CD4-positive, alpha-beta T cell treated with Interleukin-12 subunit alpha and Interleukin-12 subunit beta, for 1 hour (primary cell): ENCODE results near the gene CHN2.

ENCODE experiments used
- DNase-seq: peaks from one replicate; pipeline ENCODE4 v3.0.0-alpha.2; 2020

Gene CHN2

DNA sequence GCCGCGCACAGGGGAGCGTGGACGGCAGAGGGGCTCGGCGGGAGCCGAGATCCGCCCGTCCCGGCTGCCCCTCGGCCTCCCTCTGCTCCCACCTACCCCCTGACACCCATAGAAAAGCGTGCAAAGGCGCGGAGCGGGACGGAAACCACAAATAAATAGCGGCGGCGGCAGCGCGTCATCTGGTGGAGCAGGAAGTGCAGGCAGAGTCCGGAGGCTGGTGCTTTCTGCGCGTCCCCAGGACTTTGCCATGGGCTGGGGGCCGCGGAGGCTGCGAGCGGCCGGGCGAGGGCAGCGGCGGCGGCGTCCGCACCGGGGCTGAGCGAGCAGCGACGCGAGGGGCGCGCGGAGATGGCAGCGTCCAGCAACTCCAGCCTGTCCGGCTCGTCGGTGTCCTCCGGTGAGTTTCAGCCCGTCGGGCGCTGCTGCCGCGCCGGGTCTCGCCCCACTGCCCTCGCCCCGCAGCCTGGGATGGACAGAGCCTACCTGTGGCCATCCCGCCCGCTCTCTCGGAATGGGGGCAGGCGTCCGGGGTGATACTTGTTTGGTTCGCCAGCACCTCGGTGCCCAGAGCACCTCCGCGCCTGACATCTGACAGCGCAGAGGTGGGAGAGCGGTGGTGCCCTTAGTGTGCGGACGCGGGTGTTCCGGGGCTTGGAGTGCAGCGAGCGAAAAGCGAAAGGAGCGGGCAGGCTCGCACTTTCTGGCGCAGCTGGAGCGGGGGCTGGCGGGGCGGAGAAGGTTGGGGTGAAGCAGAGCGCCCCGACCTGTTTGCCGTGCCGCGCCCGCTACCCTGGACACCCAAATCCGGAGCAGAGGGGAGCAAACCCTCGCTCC is at the start of gene CHN2:
Gene CHN2 (plus strand): TSS at position 182 of the 834 bp plus-strand sequence.
- DNase-seq: peak; percentile 63

DNA sequence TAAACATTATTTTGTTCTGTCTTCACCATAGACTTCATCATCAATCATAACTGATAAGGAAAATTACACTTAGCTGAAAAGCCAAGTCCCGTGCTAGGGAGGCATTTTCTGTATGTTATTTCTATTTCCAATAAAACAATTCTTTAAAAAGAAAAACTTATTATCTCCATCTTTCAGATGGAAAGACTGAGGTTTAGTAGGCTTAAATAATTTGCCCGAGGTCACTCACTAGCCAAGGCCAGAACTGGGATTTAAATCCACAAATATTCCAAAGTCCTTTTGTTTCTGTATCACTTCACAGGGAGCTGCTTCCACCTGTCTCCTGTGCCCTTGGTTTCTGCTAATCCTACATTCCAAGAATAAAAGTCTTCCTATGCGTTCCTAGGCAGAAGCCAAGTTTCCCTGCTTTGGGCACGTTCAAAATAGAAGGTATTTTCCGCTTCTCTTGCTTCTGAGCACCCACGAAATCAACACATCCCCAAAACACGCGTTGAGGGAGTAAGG is 49.0 kb upstream of the CHN2 start:
- DNase-seq: no peak

DNA sequence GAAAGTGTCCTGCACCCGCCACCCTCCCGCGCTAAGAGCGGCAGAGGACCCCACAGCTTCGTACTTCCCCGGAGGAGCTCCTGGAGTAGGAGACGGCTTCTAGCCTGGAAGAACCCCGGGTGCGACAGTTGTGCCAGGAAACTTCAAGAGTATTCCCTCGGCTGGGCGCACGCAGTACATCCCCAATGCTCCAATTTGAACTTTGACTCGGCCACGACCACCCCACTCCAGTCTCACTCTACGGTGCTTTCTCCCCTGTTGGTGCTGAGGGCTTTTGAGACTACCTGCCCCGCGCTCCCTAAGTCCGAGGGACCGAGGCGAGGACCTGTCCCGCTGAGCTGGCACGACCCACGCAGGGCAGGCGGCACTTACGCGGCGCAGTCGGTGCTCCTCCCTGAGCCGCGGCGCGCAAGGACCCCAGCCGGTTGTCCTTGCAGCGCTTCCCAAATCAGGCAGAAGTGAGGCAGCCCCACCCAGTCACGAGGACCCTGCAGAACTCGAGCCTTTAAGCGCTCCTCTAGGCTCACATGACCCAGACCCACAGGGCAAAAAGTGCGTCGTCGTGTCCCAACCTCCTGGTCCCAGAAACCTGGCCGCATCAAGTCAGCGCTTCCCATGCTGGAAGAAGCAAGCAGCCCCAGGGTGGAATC is 48.4 kb upstream of the CHN2 start, which contains the start of gene CPVL:
Gene CPVL (minus strand): TSS at position 481 of the 650 bp plus-strand sequence. CDS start 25,476 bp downstream, outside the sequence.
- DNase-seq: no peak

DNA sequence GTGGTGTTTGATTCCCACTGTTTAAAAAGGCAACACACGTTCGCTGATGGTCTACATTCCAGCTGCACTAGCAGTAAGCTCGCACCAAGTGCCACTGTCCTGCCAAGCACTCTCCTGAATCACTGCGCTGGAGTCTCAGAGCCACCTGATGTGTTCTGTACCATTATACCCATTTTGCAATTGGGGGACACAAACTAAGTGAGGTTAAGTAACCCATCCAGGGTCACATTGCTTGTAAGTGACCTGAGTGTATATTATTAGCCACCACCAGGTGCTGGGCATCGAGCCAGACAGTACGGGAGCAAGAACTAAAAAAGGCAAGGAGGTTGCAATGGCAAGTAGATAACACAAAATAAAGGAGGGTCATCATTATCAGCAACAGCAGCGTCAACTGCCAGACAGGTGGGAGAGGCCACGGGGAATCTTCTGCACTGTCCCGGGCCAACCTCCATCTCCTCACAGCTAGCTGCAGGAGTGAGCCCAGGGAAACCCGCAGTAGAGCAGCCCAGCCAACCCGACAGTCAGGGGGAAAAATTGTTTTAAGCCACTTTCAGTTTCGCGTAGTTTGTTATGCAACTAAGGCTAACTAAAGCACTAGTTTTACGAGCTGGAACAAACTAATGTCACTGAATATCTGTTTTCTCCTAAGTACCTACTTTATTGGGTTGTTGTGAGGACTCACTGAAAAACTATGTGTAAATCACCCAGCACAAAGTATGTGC is 47.5 kb upstream of the CHN2 start:
- no peak for DNase-seq

DNA sequence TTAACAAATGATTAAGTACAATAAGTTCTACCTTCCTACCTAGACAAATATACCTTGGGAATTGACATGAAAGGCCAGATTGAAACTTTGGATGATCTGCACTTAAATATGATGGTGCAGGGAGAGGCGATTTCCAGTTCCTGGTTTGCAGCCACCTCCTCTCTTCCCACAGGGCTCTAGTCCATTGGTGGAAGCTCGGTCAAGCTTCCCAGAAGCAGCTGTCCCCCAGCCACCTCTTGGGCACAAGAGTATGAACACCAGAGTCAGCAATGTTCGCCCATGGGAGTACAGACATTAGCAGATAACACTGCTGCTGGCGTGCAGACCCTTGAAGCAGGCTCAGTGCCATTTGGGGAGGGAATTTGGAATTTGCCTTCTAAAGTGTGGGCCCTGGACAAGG is 46.8 kb upstream of the CHN2 start:
- DNase-seq: no peak

DNA sequence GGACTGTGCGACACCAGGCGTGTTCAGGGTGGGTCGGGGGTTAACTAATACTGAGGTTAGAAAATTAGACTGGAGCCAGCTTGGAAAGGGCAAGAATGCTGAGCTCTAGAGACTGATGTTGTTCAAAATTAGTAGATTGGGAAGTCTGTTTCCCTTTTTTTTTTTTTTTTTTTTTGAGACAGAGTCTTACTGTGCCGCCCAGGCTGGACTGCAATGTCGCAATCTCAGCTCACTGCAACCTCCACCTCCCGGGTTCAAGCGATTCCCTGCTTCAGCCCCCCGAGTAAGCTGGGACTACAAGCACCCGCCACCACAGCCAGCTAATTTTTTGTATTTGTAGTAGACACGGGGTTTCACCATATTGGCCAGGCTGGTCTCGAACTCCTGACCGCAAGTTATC is 45.5 kb upstream of the CHN2 start:
- no peak for DNase-seq

DNA sequence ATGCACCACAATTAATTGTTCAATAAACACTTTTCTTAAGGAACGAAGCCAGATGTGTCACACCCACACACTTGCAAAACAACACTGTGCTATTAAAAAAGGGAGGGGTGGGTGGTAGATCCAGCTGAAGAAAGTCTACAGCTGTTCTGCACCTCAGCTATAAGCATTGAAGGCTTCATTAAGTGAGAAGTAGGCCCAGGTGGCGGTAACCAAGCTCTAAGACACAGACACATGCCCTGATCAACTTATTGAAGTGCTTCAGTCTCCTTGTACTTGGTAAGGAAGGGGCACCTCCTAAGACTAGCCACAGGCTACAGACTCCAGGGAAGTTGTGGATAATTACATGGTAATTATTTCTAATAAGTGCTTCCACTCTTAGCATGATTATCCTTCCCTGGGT is 43.7 kb upstream of the CHN2 start:
- no peak for DNase-seq

DNA sequence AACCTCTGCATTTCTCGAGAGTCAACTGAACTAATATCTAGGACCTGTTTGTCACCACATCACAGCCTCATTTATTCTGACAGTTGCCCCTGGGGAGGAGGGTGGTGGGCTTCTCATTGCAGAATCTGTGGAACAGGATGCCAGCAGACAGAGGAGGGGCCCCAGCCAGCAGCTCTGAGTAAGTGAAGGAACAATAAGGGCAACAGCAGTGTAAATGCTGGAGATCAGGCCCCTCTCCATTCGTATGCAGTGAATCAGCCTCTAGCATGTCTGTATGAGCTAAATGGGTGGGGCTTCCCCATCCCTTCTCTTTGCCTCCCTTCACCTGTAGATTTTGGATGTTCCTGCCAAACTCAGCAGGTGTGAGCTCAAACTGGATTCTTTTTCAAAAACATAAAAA is 40.5 kb upstream of the CHN2 start:
- DNase-seq: no peak

DNA sequence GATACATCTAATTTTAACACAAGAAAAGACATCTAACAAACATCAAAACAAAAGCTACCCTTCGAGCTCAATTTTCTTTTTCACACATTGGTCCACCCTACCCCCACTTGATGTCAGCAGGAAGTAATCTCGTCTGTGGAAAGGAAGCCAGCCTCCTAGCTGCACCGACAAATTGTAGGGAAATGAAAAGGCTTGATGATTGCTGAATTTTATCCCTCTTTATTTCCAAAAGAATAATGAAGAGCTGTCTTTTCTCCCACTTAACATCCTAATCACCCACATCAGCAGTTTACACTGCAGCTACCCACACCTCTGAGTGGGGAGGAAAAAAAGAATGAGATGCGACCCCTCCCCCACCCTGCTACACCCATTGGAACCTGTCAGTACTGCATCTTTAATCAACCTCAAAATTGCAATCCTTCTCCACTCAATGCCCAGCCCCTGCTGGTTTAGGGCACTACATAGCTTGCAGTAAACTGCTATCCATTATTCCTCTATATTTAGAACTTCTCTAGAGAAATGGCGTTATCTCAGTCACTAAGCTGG is 37.6 kb upstream of the CHN2 start:
- DNase-seq: no peak

DNA sequence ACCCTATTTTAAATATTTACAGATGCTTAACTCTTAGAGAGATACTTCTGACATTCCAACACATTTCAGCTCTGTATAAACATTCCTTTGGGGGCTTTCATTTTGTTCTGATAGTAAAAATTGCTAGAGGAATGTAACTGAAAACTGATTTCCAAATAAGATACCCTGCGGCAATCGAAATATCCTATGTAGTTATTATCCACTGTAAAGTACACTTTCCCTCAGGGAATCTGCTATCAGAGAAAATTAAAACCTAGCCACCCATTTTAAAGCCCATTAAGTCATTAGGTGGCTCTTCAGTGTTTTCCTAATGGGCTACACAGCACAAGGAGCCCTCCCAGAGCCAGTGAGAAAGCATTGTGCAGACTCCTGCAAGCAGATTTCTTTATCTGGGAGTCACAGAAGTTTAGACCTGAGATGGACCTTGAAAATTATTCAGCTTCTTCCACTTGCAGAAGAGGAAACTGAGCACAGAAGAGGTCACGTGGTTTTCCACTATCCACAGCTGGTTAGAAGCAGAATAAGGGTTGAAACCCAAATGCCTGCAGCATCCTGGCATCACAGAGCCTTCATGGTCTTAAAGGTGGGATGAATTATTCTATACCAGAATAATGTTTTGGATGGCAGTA is 35.7 kb upstream of the CHN2 start:
- DNase-seq: no peak

DNA sequence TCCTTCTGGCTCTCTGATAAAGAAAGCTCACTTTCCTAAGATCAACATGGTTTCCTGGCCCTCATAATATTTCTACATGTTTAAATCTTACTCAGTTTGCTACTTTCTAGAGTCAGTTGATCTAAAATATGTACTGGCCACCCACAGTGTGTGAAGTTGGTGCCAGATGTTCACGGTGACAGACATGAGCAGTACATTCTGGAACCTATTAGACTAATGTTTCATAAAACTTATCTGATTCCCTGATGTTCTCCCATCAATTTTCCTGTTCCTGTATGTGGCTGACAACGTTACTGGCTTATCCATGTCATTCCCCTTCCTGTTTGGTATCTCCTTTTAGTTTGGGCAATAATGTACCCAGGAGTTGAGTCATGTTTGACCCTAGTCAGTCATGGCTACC is 34.5 kb upstream of the CHN2 start:
- DNase-seq: no peak

DNA sequence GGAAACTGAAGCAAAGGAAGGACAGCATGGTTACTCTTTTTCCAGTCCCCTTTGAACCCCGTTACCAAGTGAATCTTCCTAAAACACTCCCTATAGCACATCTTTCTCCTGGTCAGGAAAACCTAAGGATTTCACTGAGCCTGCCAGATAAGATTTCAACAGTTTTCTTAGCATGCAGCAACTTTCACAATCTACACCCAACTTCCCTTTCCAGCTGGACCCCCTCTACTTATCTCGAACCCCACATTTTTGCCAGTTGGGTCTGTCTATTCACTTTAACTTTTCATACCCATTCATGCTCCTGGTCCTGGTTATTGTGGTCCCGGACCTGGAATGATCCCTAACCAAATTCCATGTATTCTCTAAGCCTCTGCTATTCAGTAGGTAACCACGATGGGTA is 33.3 kb upstream of the CHN2 start:
- DNase-seq: no peak

DNA sequence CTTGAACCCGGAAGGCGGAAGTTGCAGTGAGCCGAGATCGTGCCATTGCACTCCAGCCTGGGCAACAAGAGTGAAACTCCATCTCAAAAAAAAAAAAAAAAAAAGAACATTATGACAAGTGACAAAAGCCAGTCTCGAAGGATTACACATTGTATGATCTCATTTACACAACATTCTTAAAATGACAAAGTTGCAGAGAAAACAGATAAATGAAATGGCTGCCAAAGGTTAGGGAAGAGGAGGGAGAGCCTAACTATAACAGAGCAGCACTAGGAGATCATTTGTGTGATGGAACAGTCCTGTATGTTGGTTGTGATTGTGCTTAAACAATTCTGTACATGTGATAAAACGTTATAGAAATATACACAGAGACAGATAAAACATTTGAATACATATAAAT is 32.0 kb upstream of the CHN2 start:
- no peak for DNase-seq

DNA sequence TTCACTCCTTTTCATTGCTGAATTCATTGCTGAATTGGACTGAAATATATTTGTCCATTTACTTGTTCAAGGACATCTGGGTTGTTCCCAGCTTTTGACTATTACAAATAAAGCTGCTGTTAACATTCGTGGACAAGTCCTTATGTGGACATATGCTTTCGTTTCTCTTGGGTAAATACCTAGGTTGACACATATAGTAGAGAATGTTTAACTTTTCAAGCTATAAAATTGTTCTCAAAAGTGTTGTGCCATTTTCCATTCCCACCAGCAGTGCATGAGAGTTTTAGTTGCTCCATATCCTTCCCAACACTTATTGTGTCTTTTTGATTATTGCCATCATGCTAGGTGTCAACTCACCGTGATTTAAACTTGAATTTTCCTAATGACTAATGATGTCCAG is 30.7 kb upstream of the CHN2 start:
- DNase-seq: no peak

DNA sequence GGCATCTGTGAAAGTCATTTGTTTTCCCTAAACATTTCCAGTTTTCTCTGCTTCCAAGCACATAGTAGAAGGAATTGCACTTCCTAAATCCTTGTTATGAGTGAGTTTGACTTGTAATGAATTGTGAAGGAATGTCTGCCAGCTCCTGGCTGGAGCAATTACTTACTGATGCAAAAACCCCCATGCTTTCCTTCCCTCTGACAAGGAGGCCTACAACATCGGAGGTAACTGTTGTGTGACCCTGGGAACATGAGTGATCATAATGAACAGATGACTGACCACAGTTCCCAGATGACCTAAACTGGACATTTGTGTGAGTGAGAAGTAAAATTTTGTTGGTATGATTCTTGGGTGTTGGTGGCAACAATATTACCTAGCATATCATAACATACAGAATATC is 26.9 kb upstream of the CHN2 start:
- no peak for DNase-seq

DNA sequence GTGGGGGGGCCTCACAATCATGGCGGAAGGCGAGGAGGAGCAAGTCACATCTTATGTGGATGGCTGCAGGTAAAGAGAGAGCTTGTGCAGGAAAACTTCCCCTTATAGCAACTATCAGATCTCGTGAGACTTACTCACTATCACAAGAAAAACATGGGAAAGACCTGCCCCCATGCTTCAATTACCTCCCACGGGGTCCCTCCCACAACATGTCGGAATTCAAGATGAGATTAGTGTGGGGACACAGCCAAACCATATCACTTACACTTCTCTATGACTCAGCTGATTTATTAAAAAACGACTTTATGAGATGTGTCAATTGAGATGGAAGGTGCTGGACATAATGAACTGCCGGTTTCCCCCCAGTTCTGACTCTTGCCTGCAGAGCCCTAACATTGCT is 23.8 kb upstream of the CHN2 start:
- no peak for DNase-seq

DNA sequence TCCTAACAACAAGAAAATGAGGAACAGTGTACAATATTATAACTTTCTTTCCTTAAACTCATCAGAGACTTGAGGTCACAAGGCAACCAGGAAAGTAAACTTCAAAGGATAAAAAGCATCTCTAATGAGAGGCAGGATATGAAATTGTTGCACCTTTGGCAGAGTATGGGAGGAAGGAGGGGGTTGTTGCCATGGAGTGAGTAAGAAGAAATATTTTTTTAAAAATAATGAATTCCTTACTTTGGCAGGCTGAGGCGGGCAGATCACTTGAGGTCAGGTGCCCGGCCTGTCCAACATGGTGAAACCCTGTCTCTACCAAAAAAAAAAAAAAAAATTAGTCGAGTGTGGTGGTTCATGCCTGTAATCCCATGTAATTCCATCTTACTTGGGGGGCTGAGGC is 21.1 kb upstream of the CHN2 start:
- no peak for DNase-seq

DNA sequence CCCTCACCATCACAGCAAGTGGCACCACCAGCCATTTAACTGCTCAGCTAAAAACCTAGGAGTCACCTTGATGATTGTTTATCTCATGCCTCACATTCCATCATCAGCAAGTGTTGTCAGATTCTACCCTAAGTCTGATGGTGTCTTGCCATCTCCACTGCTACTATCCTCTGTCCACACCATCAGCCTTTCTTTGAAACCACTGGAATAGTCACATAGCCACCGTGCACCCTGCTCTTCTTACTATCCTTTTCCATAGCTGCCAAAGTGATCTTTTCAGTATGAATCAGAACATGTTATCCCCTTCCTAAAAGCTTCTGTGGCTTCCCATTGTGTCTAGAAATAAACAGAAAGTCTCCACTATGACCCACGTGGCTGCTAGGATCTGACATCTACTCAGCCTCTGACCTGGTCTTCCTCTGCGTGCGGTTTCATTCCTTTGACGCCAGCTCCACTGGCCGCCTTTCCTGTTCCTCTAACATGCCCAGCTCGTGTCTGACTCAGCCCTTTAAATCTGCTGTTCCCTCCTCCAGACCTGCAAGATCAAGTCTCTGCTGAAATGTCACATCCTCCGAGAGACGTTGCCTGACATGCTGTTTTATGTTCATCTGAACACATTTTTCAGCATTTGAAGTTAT is 16.5 kb upstream of the CHN2 start:
- peak; percentile 14 for DNase-seq

DNA sequence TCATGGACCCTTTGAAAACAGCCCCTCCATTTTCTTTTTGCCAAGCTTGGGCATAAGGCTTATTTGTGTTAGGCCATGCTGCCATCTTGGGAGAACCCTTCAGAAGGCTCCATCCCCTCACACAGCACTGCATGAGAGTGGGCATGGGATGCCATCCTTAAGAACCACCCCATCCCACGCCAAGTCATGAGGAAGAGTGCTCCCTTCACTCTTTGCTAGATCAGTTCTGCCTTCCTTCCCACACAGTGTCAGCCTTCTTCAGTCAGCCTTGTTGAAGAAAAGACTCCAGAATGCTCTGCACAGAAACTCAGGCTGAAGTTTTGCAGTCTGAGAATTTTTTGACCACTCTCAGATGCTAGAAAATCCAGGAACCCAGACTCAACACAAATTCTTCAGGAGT is 15.5 kb upstream of the CHN2 start:
- DNase-seq: no peak

DNA sequence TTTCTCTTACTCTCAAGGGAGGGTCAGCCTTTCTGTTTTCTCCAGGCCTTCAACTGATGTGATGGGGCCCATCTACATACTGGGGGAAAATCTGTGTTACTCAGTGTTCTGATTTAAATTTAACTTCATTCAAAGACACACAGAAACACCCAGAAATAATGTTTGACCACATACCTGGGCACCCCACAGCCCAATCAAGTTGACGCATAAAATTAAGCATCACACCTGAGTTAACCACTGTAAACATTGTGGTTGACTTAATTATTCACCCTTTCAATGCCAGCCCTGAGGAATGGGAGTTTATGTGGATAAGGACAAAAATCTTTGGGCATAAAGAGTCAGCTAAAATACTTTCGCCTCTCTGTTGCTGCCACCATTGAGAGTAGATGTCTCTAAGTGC is 10.0 kb upstream of the CHN2 start:
- no peak for DNase-seq

DNA sequence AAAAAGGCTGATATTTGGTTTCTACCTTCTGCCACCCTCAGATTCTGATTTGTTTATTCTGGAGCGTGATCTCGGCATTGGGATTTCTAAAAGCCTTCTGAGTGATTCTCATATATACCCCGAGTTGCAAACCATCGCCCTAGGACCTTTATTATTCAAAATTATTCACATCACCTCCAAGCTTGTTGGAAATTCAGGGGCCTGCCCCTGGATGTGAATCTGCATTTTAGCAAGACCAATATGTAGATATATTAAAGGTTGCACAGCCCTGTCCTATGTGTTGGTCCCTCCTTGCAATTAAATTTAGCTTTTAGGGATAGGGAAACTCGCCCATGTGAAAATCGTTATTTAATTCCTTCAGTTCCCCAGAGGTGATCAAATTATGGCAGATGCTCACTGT is 9.0 kb upstream of the CHN2 start:
- DNase-seq: no peak

DNA sequence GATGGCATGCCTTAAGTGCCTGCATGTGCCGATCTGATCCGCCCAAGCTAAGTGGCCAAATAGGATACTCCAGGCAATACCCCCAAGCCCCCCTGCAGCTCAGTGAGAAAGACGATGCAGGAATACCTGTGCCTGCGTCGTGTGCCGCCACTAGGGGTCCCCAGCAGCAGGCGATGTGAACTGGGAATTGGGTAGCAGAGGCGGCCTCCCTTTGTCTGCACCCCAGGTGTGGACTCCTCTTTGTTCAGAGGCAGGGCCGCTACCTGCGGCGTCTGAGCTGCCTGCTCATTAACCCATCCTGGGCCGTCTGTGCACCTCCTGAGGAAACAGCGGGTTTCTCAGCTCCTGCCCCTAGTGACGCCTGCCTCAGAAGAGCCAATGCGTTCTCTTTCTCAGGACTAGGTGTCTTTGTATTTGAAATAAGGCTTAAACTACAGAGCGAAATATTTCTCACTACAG is 4.8 kb upstream of the CHN2 start:
- DNase-seq: peak; percentile 62
